ENCODE data around the gene ZNF577. TPM values are rescaled to one million over a fixed set of nuclear protein-coding genes. Genes with fewer than 3 reads are reported as not detected.

Gene ZNF577
- total RNA-seq (2016; rRNA removed; fragmentation: Illumina TruSeq; extraction: Trizol) (3.2 and 5.7 TPM in 2 replicates), polyA plus RNA-seq (2011; rRNA removed) (7.1 and 7.6 TPM in 2 replicates), polyA minus RNA-seq (2011; rRNA and poly(A)+ RNA removed; ENCODE audit: low replicate concordance) (10.4 TPM in 1 of 2 replicates, not detected in the other), Bru-seq, nascent RNA (percentile 67 among the genes with signal in this experiment), BruChase-seq, experiment 1, labeled RNA remaining after a 6-hour chase (percentile 64 among the genes with signal in this experiment), BruChase-seq, experiment 2, labeled RNA remaining after a 2-hour chase (percentile 77 among the genes with signal in this experiment)
- total RNA-seq (2016; cell fraction: cytosol; rRNA removed; fragmentation: Illumina TruSeq; extraction: Trizol; ENCODE audit: low read depth): 27.9 and 28.0 TPM in 2 replicates
- total RNA-seq (2016; cell fraction: insoluble cytoplasmic fraction; rRNA removed; fragmentation: Illumina TruSeq; extraction: Trizol): 4.0 and 7.0 TPM in 2 replicates
- 5.4 and 8.7 TPM in 2 replicates for total RNA-seq (2016; cell fraction: membrane; rRNA removed; fragmentation: Illumina TruSeq; extraction: Trizol)
- 11.7 and 17.0 TPM in 2 replicates for total RNA-seq (2016; cell fraction: nucleus; rRNA removed; fragmentation: Illumina TruSeq; extraction: Trizol)
- polyA plus RNA-seq (2011; cell fraction: cytosol; rRNA removed): 1.0 and 2.1 TPM in 2 replicates
- polyA plus RNA-seq (2011; cell fraction: nucleus; rRNA removed): 15.1 and 18.8 TPM in 2 replicates
- polyA plus RNA-seq (2012): 2.9 and 5.2 TPM in 2 replicates
- 0.58 and 0.89 TPM in 2 replicates for polyA plus RNA-seq (2016; cell fraction: cytosol; fragmentation: Illumina TruSeq; extraction: Trizol; ENCODE audit: low read depth)
- polyA plus RNA-seq (2016; cell fraction: insoluble cytoplasmic fraction; fragmentation: Illumina TruSeq; extraction: Trizol; ENCODE audit: low read depth): 3.7 and 4.3 TPM in 2 replicates
- polyA plus RNA-seq (2016; cell fraction: membrane; fragmentation: Illumina TruSeq; extraction: Trizol; ENCODE audit: low read depth): 0.81 and 0.90 TPM in 2 replicates
- 12.5 and 13.3 TPM in 2 replicates for polyA plus RNA-seq (2016; cell fraction: nucleus; fragmentation: Illumina TruSeq; extraction: Trizol; ENCODE audit: insufficient read depth, low read depth)
- 2.7 and 4.2 TPM in 2 replicates for polyA minus RNA-seq (2011; cell fraction: cytosol; rRNA and poly(A)+ RNA removed)
- 38.0 and 49.0 TPM in 2 replicates for polyA minus RNA-seq (2011; cell fraction: nucleus; rRNA and poly(A)+ RNA removed)
- long read RNA-seq, experiment 1, partial matches to known transcripts: 0 of 3 reads
- long read RNA-seq, experiment 1, other reads (novel, unspliced or antisense): 3 of 3 reads
- long read RNA-seq, experiment 2, partial matches to known transcripts: 0 of 8 reads
- long read RNA-seq, experiment 2, other reads (novel, unspliced or antisense): 8 of 8 reads

DNA sequence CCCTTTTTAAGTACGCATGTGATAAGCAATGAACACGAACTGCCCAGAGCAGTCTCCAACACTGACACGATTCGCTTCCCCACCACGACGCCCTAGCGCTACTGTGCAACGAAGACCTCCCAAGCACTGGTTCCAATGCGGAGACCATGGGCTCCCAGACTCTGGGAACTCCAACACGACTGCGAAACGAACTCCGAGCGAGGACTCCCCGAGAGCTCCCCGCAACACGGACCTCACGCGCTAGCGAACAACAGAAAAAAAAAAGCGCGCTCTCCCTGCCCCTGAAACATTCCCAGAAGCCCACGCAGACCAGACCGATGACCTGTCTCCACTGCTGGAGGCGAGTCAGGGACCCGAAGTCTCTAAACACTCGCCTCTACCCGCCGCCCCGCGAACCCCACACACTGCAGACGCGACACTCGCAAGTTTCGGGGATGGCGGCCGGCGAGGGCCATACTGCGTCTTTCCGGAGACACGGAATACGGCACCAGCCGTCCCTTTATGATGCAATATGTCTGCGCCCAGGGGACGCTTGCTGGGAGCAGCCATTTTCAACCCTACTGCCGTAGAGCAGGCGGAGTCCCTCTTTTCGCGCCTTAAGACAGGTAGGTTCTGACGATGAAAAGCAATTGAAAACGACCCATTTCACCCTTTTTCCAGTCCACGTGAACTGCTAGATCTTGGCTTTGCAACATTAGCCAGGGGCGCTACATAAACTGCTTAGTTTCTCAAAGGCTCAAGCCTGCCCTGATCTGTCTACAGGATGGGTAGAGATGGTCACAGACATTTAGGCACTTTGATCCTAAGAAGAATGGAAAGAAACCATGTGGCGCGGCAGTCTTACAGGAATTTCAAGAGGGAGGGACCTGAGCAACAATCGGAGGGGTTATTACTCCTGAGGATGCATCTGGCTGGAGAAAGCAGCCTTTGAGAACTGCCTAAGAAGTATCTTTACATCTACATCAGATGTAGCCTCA is at the start of gene ZNF577:
Gene ZNF577, minus strand, starts transcription at position 430 of the 977 bp plus-strand sequence. CDS start 7,569 bp downstream, outside the sequence.
- no peak within 1 kb of the TSS for H2AFZ ChIP-seq (ENCODE audit: low read length)
- in situ Hi-C loops (cut with HindIII; ENCODE audit: extremely low pct_ligation_motif_present, low pct_unique_long_range_greater_than_20kb): no loop called here
- no peak for FAIRE-seq
- H3K4me3 ChIP-seq (replicated peaks in 1 of 3; ENCODE audit: insufficient read depth in 1 of 3, low read depth in 2 of 3, low read length in 3 of 3): no peak within 1 kb of the TSS
- ATAC-seq: no peak
- ChIA-PET POLR2A (no interaction called here), CTCF (ENCODE audit: low intra/inter-chr PET ratio, low total read pairs) (no interaction called here)
- WGBS (ENCODE audit: low lambda C conversion rate): 98% methylated on average over 55 of the region's 56 CpGs
- intact Hi-C loops (cut with micrococcal nuclease; ENCODE audit: unreplicated experiment): no loop called here
- no peaks in the 10 kb centered on the region for H3K27me3 ChIP-seq (ENCODE audit: control insufficient read depth in 1 of 2, insufficient read depth in 2 of 2, low read length in 2 of 2)
- BruUV-seq (replicated peaks): no TSS peak
- H3K36me3 ChIP-seq (replicated peaks in 1 of 2; ENCODE audit: control insufficient read depth in 1 of 2, insufficient read depth in 2 of 2, low read length in 2 of 2): peaks cover 15 to 22% of the 10 kb centered on the region in 2 experiments; a peak in 4 of 5 replicates
- H3K9me3 ChIP-seq (ENCODE audit: low read length): peaks cover 75% of the 10 kb centered on the region
- DNase-seq (ENCODE audit: low spot score): no peak
- H3K27ac ChIP-seq (ENCODE audit: extremely low read length, insufficient read depth, low read length): no peak within 1 kb of the TSS
- no peak within 1 kb of the TSS for H3K4me2 ChIP-seq (ENCODE audit: low read depth, low read length)
- no peaks in the 10 kb centered on the region for H4K20me1 ChIP-seq (ENCODE audit: insufficient read depth, low read length)
- no peaks in the 10 kb centered on the region for H3K4me1 ChIP-seq (ENCODE audit: insufficient read depth, low read length)
- no peaks in the 10 kb centered on the region for H3K79me2 ChIP-seq (ENCODE audit: insufficient read depth, low read length)
- no peak within 1 kb of the TSS for H3K9ac ChIP-seq (ENCODE audit: insufficient read depth, low read depth, low read length)
- TF ChIP-seq NFKBIZ (CRISPR knock-in tag; IDR thresholded peaks at IDR 0.05): no peak
- no peak for TF ChIP-seq ZNF850 (CRISPR knock-in tag; conservative IDR thresholded peaks at IDR 0.05)
- no peak for TF ChIP-seq MZF1 (CRISPR knock-in tag; IDR thresholded peaks at IDR 0.05; ENCODE audit: borderline replicate concordance)
- TF ChIP-seq CAMTA2 (CRISPR knock-in tag; IDR thresholded peaks at IDR 0.05; ENCODE audit: borderline replicate concordance): no peak
- TF ChIP-seq AGO2 (optimal IDR thresholded peaks at IDR 0.05; ENCODE audit: low read depth, low read length): peak; percentile 71
- TF ChIP-seq ZNF562 (CRISPR knock-in tag; IDR thresholded peaks at IDR 0.05; ENCODE audit: borderline replicate concordance): no peak
- no peak for TF ChIP-seq HNF4G (IDR thresholded peaks at IDR 0.05; ENCODE audit: borderline replicate concordance, low read depth, low read length)
- TF ChIP-seq HNF4G (CRISPR knock-in tag; IDR thresholded peaks at IDR 0.05; ENCODE audit: borderline replicate concordance, low read depth): no peak
- TF ChIP-seq ZNF530 (CRISPR knock-in tag; IDR thresholded peaks at IDR 0.05; ENCODE audit: low read depth): no peak
- TF ChIP-seq, protein P1, sequence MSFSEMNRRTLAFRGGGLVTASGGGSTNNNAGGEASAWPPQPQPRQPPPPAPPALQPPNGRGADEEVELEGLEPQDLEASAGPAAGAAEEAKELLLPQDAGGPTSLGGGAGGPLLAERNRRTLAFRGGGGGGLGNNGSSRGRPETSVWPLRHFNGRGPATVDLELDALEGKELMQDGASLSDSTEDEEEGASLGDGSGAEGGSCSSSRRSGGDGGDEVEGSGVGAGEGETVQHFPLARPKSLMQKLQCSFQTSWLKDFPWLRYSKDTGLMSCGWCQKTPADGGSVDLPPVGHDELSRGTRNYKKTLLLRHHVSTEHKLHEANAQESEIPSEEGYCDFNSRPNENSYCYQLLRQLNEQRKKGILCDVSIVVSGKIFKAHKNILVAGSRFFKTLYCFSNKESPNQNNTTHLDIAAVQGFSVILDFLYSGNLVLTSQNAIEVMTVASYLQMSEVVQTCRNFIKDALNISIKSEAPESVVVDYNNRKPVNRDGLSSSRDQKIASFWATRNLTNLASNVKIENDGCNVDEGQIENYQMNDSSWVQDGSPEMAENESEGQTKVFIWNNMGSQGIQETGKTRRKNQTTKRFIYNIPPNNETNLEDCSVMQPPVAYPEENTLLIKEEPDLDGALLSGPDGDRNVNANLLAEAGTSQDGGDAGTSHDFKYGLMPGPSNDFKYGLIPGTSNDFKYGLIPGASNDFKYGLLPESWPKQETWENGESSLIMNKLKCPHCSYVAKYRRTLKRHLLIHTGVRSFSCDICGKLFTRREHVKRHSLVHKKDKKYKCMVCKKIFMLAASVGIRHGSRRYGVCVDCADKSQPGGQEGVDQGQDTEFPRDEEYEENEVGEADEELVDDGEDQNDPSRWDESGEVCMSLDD (CRISPR knock-in tag; IDR thresholded peaks at IDR 0.05; ENCODE audit: borderline replicate concordance): no peak
- TF ChIP-seq GPN1 (CRISPR knock-in tag; IDR thresholded peaks at IDR 0.05; ENCODE audit: borderline replicate concordance): no peak
- peak; percentile 23 for TF ChIP-seq RBM22 (optimal IDR thresholded peaks at IDR 0.05; ENCODE audit: low read length)
- TF ChIP-seq KDM2A (CRISPR knock-in tag; IDR thresholded peaks at IDR 0.05; ENCODE audit: borderline replicate concordance, low read depth): no peak
- no peak for TF ChIP-seq MTF2 (CRISPR knock-in tag; IDR thresholded peaks at IDR 0.05; ENCODE audit: borderline replicate concordance)
- peak; percentile 27; the same call in 1 of the 2 replicates for TF ChIP-seq CEBPB (IDR thresholded peaks at IDR 0.05; ENCODE audit: borderline replicate concordance, low read depth, low read length)
- TF ChIP-seq RORA (CRISPR knock-in tag; IDR thresholded peaks at IDR 0.05): no peak
